Ovary (tissue), 3 donors: ENCODE results near the gene USF1.

ENCODE experiments used
- CTCF ChIP-seq, 3 donors: fragments of 450-650 bp in 2 of 3; fragments of 200-600 bp in 1 of 3; IDR thresholded peaks; one replicate each; pipeline versions ENCODE4 v1.5.1 to v1.8.0; 2016 to 2022; ENCODE audit warnings: antibody characterized with exemption in 3 of 3, mild to moderate bottlenecking in 1 of 3
- EP300 ChIP-seq: sonication (generic); formaldehyde crosslinking; IDR thresholded peaks from one replicate; pipeline ENCODE4 v1.6.1; 2017; ENCODE audit warnings: antibody characterized with exemption
- POLR2A ChIP-seq: fragments of 450-650 bp; IDR thresholded peaks from one replicate; pipeline ENCODE4 v1.6.1; 2017; ENCODE audit warnings: antibody characterized with exemption, mild to moderate bottlenecking, moderate library complexity
- donor health status: DM: no; HTN: no; CAD: no.

GRCh38 chr1:161044908-161045735 lies 655 bp downstream of the USF1 start:
- TF ChIP-seq CTCF (IDR thresholded peaks at IDR 0.05) (no peak), POLR2A (no peak), EP300 (no peak)
